ENCODE measurements around the gene SPOPL.
"Not testable (repeated sequence)": the region's sequence is repeated elsewhere in the genome, so short reads cannot be mapped to it uniquely, and the experiment has no call there.

The SPOPL gene

DNA sequence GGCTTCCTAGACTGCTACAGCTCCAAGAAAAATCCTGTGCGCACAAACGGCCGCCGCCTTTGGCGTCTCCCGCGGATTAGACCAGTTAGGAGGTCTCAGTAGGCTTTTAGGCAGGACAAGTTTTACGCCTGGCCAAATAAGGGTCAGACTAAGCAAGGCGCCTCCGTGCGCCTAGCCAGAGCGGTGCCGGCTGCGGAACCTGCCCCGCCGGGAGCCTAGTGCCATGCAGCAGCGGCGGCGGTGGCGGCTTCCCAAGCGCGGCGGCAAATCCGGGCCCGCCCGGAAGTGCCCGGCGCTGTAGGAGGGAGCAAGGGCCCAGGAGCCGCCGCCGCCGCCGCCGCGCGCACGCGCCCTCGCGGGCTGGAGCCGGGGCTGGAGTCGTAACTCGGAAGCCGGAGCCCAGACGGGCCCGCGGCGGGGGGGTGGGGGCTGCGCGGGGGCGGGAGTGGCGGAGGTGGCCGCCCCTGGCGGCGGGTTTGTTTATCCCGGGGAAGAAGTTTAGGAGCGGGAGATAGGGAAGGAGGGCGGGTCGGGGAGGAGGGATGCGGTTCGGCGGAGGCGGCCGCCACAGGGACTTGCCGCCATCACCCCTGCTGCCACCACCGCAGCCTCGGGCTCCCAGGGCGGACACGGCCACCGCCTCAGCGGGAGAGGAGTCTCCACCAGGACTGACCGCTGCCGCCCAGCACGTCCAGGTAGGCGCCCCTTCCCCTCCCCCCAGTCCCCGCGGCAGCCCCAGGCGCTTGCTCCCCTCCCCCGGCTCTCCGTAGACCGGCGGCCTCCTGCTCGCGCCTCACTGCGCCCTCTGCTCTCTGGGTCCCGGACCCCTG lies at the start of gene SPOPL:
TSS of gene SPOPL (plus strand) at position 346 of the 830 bp plus-strand sequence. CDS start 48,447 bp downstream, outside the sequence.
- DNase-seq = peak; percentile 61 to 77 (median 69)

DNA sequence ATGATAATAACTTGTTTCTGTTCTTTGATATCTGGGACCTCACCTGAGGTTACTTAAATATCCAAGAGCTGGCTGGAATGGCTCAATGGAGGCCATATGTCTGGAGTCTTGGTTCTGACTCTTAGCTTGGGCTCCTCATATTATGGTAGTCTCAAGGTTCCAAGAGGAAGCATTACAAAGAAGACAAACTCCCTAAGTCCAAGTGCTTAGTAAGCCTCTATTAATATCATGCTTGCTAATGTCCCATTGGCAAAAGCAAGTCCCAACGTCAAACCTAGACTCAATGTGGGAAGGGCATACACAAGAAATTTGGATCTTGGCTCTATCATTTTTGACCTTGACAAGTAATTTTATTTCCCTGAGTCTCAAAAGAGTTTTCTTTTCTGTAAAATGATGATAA lies 49.2 kb upstream of the SPOPL start:
- DNase-seq = no peak

DNA sequence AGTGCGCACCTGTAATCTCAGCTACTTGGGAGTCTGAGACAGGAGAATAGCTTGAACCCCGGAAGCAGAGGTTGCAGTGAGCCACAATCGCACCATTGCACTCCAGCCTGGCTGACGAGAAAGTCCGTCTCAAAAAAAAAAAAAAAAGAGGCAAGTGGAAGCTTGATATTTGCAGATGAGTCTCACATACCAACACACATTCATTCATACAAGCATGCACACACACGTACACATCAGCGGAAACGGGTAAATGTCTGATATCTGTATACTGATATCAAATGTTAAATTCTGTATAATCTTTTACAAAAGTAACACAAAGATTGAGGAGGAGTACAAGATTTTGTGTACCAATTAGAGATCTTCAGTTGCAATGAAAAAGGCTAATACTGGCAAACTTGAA lies 47.8 kb upstream of the SPOPL start:
- DNase-seq = no peak

DNA sequence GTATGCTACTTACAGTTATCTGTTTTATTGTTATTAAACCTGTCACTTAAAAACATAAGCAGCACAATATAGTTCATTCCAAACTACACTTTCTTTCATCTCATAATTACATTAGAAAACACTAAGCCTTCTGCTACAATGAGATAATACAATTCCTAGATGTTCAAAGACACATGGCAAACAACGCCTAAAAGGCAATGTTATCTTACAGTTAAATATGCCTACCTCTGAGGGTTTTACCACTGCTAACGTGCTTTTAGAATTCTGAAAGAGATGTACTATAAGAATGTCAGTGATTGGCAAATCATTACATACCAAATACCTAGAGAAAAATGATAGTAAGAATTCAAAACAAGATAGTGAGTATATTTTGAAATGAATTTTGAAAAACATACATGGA lies 46.8 kb upstream of the SPOPL start:
- no peak for DNase-seq

DNA sequence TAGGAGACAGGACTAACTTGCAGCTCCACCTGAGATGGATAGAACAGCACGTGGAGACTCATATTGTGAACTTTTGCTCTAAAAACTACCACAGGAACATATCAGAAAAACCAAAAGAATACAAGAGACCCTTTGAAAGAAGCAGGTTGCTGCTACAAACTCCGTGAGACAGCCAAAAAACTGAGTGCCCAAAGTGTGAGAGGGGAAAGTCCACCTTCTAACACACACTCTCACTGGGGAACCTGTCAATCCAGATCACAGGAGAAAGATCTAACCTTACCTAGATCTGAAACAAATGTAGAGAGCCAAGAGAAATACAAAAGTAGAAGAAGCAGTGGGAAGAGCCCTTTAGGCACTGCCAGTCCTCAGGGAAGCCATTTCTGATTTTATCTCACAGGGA lies 46.3 kb upstream of the SPOPL start:
- DNase-seq = no peak

DNA sequence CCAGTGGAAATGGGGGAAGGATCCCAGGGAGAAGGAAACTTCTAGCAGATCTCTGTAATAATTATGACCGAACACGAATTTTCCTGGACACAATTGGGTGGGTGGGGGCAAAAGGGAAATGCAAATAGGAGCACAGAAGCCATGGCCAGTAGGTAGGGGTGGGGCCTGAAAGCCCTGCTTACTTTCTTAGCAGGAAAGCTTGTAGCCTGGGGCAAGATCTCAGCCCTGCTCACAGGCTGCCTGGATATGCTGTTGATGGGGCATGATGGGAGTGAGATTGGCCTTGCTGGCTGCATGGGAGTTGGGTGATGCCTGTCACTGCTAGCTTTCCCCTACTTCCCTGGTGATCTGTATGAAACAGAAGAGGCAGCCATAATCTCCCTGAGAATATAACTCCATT lies 45.9 kb upstream of the SPOPL start:
- DNase-seq = no peak

DNA sequence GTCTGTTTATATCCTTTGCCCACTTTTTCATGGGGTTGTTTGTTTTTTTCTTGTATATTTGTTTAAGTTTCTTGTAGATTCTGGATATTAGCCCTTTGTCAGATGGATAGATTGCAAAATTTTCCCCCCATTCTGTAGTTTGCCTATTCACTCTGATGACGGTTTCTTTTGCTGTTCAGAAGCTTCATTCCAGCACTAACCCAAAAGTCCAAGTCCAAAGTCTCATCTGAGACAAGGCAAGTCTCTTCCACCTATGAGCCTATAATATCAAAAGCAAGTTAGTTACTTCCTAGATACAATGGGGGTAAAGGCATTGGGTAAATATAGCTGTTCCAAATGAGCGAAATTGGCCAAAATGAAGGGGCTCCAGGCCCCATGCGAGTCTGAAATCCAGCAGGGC lies 38.9 kb upstream of the SPOPL start:
- not testable (repeated sequence) for DNase-seq

DNA sequence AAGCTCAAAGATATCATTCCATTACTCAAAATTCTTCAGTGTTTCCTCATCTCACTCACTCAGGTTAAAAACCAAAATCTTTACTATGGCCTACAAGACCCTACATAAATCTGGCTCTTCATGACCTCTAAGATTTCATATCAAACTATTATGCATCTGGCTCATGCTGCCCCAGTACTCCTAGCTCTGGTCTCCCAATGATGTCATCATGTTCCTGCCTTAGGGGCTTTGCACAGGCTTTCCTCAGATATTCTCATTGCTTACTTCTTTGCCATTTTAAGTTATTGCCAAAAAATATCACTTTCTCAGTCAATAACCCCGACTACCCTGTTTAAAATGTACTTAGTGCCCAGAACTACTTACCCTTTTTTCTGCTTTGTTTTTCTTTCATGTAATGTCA lies 33.0 kb upstream of the SPOPL start:
- no peak for DNase-seq

DNA sequence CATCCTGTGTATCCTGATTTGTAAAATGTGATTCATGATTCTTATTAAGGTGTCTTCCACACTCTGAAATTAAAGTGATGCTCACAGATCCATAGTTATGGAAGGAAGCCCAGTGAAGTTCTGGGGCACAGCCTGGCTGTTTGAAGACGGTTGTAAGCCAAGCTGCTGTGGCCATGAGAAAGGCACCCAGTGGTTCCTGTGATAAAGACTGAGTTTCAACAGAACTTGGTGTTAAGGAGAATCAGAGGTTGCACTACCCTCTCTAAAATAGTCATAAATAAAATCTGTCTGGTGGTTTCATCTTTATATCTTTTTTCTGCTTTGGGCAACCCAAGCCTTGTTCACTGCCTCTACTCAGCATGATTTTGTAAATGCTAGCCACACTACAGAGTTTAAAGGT lies 32.2 kb upstream of the SPOPL start:
- no peak for DNase-seq

DNA sequence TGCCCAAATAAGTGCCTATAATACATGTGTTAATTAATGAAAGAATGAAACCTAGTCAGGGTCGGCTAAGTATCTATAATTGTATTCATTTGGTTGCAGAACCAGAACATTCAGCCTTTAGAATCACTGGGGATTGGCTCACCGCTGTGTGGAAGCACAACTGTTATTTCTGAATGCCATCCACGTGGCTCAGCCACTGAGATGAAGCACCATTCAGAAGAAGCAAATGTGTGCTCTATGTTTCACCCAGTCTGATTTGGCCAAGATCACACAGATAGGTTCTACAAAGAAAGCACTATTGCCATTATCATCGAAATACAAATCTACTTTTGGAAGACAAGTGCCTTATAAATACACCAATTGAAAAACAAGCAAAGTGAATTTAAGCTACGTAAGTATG lies 30.6 kb upstream of the SPOPL start:
- DNase-seq = no peak

DNA sequence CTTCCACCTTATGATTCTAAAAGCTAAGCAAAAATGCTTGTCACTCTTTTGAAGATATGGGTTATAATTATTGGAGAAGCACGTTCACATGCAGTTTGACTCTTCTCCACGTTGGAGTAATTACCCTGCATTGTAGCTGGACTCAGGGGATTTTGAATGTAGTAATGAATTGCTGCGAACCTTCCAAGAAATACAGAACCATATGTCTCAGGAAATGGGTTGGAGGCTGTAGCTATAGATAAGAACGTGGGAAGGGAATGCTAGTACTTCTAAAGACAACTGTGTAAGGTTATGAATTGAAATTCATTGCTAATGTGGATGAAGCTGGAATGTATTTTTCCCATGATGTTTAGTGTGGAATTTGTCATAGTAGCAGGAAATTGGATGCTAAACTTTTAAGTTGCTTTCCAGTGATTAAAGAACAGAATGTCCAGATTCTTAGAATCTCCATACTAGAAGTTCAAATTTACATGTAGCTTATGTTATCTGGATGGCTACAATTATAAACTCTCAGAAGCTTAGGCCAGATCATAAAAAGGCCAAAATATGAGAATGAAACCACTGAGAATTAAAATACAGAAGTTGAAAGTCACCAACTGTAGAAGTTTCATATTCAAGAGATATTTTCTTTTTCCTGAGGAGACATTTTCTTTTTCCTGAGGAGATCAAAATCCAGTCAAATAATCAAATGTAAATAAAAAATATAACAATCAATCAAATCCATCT lies 27.3 kb upstream of the SPOPL start:
- no peak for DNase-seq

DNA sequence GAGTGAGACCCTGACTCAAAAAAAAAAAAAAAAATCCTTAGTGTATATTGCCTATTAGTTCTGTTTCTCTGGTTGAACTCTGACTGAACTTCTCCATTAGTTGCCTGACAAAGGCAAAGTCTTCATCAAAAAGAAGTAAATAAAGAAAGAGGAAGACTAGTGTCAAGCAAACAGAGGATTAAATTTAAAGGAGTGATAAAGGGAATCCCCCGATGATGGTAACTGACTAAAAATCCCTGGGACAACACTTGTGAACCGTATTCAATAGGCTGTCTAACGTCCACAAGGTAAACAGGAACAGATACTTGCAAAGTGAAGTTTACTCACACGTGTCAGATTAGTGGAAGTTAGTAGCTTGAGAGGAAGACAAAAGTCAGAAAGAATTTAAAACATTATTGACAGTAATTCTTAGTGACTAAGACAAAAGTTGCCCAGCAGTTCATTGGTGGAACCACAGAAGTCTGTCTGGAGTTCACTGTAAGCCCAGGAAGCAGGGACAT lies 26.2 kb upstream of the SPOPL start:
- no peak for DNase-seq

DNA sequence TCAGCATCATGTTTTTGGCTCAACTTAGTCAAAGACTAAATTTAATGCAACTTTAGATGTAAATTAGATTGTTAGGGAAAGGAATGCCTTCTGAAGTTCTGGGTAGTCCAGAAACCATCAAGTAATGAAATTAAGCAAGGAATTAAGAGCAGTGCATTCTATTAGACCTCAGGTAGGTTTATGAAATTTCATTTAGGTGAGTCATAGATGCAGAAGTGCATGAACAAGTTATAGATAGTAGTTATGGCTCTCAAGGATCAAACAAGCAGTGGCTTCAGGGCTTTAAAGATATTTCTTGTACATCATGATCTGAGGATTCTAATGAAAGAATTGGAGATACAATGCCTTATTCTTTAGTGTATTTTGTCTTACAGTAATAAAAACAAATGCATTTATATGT lies 25.4 kb upstream of the SPOPL start:
- no peak for DNase-seq

DNA sequence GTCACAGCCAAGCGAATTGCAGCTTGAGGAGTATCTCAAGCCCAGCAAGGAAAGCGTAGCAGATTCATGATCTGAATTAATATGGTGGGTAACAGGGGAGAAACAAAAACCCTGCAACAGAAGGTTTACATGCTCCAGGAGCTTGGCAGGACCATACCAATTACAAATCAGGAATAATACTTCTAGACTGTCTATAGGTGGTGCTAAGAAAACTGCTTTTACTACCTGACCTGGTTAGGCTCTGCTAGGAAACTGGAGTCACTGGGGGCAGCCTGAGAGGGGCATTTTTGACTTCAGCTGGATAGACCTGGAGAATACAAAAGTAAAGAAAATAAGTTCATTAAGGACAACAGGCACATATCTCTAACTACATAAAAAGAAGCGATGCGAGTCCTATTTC lies 24.6 kb upstream of the SPOPL start:
- DNase-seq = no peak

DNA sequence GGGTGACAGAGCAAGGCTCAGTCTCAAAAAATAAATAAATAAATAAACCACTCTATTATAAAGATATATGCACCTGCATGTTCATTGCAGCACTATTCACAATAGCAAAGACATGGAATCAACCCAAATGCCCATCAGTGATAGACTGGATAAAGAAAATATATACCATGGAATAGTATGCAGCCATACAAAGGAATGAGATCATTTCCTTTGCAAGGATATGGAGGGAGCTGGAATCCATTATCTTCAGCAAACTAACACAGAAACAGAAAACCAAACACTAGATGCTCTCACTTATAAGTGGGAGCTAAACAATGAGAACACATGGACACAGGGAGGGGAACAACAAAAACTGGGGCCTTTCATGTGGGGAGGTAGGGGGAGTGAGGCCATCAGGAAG lies 18.8 kb upstream of the SPOPL start:
- DNase-seq = not testable (repeated sequence)

DNA sequence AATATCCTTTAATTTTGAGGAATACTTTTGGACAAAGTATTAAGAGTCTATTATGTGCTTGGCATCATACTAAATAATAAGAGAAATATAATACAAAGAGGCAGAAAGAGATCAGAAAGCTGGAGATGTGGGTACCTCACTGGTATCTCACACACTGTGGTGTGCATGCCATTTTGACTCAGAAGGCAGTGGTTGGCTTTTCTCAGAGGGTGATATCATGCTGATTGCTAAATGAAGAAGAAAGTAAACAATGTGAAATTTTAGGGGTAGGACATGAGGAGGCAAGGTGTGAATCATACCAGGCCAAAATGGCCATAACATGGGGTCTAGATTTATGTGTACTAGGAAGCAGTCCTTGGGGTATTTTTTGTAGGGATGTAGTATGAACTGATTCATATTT lies 16.6 kb upstream of the SPOPL start:
- no peak for DNase-seq

DNA sequence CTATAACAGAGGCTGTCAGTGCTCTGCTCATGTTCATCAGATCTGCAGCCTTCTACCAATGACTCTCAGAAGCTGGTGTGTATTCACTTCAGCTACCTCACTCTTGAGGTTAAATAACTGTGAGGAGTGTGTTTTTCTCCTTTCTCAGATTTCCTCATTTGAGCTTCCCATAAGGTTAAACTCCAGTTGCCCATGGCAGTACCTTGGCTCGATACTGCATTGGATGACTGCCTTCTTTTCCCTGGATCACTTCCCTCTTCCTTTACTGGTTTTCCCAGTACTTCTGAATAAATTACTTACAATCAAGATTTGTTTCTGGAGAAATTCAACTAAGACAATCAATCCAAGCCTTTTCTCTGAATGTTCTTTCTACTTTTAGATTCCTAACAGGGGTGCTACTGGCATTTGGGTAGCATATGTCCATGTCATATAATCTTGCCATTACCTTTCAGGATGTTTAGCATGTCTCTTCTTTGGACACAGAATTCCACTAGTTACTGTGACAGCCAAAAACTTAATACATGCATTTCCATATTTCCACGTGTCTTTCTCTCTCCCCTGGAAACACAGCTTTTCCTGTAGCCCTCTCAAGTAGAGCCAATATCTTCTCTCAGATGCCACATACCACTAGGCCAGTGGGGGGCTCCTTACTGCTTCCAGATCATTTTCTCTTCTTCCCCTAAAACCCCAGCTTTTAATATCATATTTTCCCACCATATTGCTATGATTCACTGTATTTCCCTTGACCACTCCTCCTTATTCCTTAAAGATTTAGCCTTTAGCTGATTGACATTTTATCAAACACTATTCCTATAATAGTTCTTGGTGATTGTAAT lies 15.0 kb upstream of the SPOPL start:
- no peak for DNase-seq

DNA sequence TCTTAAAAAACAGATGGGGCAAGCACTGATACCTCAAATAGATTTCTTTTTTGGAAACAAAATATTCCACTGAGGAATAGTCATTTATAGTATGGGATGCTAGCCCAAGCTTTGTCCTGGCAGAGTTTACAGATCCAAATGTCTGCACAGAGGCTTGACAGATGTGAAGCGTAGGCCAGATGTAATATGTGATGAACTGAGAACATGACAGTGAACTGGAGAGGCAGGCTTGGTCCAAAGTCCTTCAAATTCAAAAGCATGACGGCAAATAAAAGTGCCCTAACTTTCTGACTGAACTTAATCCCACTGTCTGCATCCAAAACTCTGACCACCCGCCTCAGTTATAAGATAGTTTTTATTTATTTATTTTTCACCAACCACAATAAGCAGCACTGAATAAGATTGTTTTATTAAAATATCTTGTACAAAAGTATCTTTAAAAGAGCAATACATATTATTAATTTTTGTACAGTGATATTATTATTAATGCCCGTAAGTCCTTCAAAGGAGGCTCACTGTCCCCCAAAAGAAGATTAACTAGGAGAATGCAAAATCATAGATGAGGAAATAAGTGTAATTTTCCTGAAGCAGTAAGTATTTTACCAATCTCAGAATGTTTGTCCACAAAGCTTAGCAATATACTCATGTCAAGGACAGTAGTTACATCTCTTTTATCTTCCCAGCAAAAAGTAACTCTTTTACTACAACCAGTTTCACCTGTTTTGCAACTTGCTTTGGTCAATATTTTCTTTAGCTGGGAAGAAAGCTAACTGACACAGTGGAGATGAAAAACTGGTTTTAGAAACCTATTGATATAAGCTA lies 10.7 kb upstream of the SPOPL start:
- no peak for DNase-seq

DNA sequence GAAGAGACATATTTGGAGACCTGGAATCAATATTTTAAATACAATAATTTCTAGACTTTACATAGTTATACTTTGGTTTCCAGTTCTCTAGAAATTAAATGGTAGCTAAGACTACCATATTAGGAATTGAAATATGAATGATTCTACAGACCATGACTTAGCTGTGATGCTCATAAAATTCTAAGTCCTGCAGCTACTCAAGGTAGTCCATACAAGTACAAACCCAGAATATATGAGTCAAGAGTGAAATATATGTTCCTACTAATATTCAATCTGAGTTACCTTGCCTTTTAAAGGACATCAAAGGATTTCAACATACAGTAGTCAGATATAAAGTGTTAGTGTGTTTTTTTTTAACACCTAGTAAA lies 10.1 kb upstream of the SPOPL start:
- no peak for DNase-seq

DNA sequence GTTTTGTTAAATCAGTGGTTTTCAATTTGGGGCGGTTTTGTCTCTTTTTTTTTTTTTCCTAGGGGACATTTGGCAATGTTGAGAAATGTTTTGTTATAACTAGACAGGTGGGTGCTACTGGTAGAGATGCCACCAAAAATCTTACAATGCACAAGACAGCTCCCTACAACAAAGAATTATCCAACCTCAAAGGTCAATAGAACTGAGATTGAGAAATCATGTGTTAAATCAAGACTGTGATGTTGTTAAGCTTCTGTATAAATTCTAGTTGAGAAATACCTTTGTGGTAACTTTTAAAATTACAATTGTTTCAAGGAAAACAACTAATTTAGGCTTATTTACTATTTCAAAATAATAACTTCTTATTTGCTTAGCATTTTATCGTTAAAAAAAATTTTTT lies 9.4 kb upstream of the SPOPL start:
- DNase-seq = no peak

DNA sequence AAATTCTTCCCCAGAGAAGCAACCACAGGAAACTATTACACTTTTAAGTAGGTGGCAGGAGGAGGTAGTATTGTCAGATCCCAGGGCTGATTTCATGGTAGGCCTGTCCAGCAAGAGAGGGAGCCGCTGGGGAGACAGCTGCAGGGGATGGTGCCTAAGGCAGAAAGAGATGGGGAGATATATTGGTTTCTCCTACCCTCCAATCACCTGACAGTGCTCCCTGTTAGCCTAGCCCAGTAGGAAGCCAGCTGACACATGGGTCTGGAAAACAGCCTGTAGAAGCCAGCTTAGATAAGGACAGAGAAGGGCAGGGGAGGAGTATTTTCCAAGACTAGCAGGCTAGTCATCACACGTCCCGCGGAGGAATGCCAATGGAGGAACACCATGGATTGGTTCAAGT lies 8.2 kb upstream of the SPOPL start:
- DNase-seq = no peak

DNA sequence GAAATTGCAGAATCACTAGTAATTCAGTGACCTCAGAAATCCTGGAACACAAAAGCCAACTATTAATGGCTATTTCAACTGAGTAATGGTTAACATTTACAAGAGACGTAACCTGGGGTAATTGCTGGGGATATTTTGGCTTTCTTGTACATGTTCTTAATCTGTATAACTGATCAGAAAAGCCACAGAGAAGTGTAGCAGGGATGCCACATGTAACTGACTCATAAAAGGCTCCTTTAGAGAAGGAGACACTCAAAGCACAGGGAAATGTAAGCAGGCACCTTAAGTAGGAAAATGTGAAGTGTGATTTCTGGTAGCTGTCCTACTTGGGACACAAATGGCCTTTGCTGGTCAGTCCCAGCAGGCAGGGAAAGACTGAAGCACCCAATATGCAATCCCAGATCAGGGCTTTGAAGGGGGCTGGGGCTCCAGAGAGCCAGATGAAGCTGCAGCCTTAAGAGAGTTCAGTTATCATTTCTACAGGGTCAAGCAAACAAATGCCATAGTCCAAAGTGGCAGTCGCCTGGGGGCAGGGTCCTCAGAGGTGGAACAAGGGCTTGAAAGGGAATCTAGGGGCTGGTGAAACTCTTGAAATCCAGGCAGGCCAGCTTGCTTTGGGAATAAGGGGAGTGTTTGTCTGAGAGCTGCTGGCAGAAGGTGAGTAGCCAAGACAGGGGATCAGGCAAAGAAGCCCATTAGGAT lies 7.2 kb upstream of the SPOPL start:
- no peak for DNase-seq

Data from stimulated activated naive CD4-positive, alpha-beta T cell (primary cell).